DOHH2 (cell line): ENCODE data around the gene MGARP.

Source experiments
- EZH2phosphoT487 ChIP-seq: fragments of 200-600 bp; sonication (generic); IDR thresholded peaks from 2 replicates; pipeline ENCODE4 v1.6.1; 2017; ENCODE audit warnings: borderline replicate concordance, mild to moderate bottlenecking, antibody characterized with exemption, low read length, moderate library complexity, mixed read lengths
- TF ChIP-seq, protein P1 (sequence below): fragments of 200-600 bp; sonication (generic); IDR thresholded peaks from one replicate; pipeline ENCODE4 v1.5.1; 2014; ENCODE audit warnings: antibody characterized with exemption, mild to moderate bottlenecking, low read depth, low read length; ENCODE audit not compliant: poor library complexity, severe bottlenecking

DNA sequence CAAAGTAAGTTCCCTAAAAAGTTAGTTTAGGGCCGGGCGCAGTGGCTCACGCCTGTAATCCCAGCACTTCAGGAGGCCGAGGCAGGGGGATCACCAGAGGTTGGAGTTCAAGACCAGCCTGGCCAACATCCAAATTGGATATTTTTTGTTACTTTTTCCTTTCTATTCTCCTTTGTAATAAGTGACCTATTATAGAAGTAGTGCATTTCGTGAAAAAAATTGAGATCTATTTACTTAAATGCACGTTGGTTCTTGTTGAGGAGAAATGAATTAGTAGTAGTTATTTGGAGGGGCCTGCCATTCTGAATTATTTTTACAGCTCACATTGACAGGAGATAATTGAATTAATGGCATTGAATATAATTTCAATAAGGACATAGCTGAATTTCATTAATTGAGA lies 44.6 kb upstream of the MGARP start:
- TF ChIP-seq, protein P1, sequence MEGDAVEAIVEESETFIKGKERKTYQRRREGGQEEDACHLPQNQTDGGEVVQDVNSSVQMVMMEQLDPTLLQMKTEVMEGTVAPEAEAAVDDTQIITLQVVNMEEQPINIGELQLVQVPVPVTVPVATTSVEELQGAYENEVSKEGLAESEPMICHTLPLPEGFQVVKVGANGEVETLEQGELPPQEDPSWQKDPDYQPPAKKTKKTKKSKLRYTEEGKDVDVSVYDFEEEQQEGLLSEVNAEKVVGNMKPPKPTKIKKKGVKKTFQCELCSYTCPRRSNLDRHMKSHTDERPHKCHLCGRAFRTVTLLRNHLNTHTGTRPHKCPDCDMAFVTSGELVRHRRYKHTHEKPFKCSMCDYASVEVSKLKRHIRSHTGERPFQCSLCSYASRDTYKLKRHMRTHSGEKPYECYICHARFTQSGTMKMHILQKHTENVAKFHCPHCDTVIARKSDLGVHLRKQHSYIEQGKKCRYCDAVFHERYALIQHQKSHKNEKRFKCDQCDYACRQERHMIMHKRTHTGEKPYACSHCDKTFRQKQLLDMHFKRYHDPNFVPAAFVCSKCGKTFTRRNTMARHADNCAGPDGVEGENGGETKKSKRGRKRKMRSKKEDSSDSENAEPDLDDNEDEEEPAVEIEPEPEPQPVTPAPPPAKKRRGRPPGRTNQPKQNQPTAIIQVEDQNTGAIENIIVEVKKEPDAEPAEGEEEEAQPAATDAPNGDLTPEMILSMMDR = no peak
- TF ChIP-seq EZH2phosphoT487 = no peak
